ENCODE data around the gene PLOD3. TPM values are rescaled to one million over a fixed set of nuclear protein-coding genes. Genes with fewer than 3 reads are reported as not detected.

Gene PLOD3
- total and polyA plus RNA-seq, 9 of the 15 experiments (the other 6 are each of a cell fraction or from before 2014, with no cell fraction given): 2.8 to 101 (median 30.9) TPM

DNA sequence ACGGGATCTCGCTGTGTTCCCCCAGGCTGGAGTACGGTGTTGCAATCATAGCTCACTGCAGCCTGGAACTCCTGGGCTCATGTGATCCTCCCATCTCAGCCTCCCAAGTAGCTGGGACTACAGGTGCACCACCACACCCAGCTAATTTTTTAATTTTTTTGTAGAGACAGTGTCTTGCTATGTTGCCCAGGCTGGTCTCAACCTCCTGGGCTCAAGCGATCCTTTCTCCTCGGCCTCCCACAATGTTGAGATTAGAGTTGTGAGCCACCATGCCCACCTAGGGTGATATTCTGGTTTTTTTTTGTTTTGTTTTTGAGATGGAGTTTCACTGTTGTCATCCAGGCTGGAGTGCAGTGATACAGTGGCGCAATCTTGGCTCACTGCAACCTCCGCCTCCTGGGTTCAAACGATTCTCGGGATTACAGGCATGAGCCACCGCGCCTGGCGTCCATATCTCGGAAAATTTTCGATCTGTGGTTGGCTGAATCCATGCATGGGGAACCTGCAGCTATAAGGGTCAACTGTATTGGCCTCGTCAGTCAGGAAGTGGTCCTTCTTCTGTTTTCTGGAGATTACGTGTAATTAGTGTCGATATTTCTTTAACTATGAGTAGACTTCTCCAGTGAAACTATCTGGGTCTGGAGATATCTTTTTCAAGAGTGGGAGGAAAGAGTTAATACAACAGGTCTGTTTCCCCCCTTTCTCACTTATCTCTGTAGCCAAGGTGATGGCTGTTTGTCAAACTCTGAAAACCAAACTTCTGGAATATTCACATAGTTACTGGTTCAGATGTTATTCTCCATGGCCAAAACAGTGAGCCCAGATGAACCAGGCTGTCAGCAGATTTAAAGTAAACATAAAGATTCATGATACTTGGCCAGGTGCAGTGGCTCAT, 48.5 kb upstream of the PLOD3 start (continued):
- TF ChIP-seq, protein P1, sequence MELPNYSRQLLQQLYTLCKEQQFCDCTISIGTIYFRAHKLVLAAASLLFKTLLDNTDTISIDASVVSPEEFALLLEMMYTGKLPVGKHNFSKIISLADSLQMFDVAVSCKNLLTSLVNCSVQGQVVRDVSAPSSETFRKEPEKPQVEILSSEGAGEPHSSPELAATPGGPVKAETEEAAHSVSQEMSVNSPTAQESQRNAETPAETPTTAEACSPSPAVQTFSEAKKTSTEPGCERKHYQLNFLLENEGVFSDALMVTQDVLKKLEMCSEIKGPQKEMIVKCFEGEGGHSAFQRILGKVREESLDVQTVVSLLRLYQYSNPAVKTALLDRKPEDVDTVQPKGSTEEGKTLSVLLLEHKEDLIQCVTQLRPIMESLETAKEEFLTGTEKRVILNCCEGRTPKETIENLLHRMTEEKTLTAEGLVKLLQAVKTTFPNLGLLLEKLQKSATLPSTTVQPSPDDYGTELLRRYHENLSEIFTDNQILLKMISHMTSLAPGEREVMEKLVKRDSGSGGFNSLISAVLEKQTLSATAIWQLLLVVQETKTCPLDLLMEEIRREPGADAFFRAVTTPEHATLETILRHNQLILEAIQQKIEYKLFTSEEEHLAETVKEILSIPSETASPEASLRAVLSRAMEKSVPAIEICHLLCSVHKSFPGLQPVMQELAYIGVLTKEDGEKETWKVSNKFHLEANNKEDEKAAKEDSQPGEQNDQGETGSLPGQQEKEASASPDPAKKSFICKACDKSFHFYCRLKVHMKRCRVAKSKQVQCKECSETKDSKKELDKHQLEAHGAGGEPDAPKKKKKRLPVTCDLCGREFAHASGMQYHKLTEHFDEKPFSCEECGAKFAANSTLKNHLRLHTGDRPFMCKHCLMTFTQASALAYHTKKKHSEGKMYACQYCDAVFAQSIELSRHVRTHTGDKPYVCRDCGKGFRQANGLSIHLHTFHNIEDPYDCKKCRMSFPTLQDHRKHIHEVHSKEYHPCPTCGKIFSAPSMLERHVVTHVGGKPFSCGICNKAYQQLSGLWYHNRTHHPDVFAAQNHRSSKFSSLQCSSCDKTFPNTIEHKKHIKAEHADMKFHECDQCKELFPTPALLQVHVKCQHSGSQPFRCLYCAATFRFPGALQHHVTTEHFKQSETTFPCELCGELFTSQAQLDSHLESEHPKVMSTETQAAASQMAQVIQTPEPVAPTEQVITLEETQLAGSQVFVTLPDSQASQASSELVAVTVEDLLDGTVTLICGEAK (IDR thresholded peaks at IDR 0.05): 0 out of 2 replicates have a peak, but pooled peaks have one; percentile 17
- TF ChIP-seq, protein P1 (CRISPR knock-in tag; IDR thresholded peaks at IDR 0.05): no peak
- TF ChIP-seq MIER1 (IDR thresholded peaks at IDR 0.05; ENCODE audit: low read depth) (0 out of 2 replicates have a peak, but pooled peaks have one; percentile 32), HNRNPUL1 (IDR thresholded peaks at IDR 0.05; ENCODE audit: low read length) (no peak), MEF2A (IDR thresholded peaks at IDR 0.05; ENCODE audit: control insufficient read depth, low read depth, low read length) (no peak), CBX2 (IDR thresholded peaks at IDR 0.05; ENCODE audit: insufficient read depth, low read length, poor library complexity, severe bottlenecking) (no peak), SMARCC2 (IDR thresholded peaks at IDR 0.05; ENCODE audit: low read depth) (peak; percentile 48; the same call in 1 of the 2 replicates), SRSF9 (IDR thresholded peaks at IDR 0.05; ENCODE audit: borderline replicate concordance, low read depth, low read length) (no peak), ATF1 (CRISPR knock-in tag; IDR thresholded peaks at IDR 0.05) (no peak), ATF1 (tag; IDR thresholded peaks at IDR 0.05) (no peak), SMAD1 (IDR thresholded peaks at IDR 0.05; ENCODE audit: low read depth, low read length, partially characterized antibody) (no peak), RNF2 (IDR thresholded peaks at IDR 0.05) (peak; percentile 25; the same call in 1 of the 2 replicates), HDAC8 (tag; IDR thresholded peaks at IDR 0.05) (no peak), MCM5 (IDR thresholded peaks at IDR 0.05; ENCODE audit: low read depth) (no peak)
- TF ChIP-seq, protein P2, sequence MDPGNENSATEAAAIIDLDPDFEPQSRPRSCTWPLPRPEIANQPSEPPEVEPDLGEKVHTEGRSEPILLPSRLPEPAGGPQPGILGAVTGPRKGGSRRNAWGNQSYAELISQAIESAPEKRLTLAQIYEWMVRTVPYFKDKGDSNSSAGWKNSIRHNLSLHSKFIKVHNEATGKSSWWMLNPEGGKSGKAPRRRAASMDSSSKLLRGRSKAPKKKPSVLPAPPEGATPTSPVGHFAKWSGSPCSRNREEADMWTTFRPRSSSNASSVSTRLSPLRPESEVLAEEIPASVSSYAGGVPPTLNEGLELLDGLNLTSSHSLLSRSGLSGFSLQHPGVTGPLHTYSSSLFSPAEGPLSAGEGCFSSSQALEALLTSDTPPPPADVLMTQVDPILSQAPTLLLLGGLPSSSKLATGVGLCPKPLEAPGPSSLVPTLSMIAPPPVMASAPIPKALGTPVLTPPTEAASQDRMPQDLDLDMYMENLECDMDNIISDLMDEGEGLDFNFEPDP (CRISPR knock-in tag; IDR thresholded peaks at IDR 0.05): no peak
- TF ChIP-seq, protein P3, sequence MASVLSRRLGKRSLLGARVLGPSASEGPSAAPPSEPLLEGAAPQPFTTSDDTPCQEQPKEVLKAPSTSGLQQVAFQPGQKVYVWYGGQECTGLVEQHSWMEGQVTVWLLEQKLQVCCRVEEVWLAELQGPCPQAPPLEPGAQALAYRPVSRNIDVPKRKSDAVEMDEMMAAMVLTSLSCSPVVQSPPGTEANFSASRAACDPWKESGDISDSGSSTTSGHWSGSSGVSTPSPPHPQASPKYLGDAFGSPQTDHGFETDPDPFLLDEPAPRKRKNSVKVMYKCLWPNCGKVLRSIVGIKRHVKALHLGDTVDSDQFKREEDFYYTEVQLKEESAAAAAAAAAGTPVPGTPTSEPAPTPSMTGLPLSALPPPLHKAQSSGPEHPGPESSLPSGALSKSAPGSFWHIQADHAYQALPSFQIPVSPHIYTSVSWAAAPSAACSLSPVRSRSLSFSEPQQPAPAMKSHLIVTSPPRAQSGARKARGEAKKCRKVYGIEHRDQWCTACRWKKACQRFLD (CRISPR knock-in tag; IDR thresholded peaks at IDR 0.05): peak; percentile 73; the same call in 1 of the 2 replicates

Data from K562 (cell line).